ENCODE data around the gene RAB3GAP2. TPM values are rescaled to one million over a fixed set of nuclear protein-coding genes. Genes with fewer than 3 reads are reported as not detected.
A peak's percentile ranks its signal among the peaks of the same experiment; 100 is the strongest.
"Not testable (repeated sequence)": the region's sequence is repeated elsewhere in the genome, so short reads cannot be mapped to it uniquely, and the experiment has no call there.

RAB3GAP2 gene
- total RNA-seq, 4 donors from 2014 or later = 19.9 to 35.3 (median 27.3) TPM

- ATAC-seq = peak; percentile 39
- not testable (repeated sequence) for H3K27me3 ChIP-seq, H3K4me3 ChIP-seq, H3K9me3 ChIP-seq, H3K27ac ChIP-seq, H3K36me3 ChIP-seq
- peaks cover 0 to 22% (median 0%) of the 10 kb centered on the region in 3 donors for H3K4me1 ChIP-seq
- TF ChIP-seq CTCF (IDR thresholded peaks at IDR 0.05) = peak; percentile 20 to 61 (median 46)
- 50 to 58% methylated on average over 6 of the region's 6 CpGs for WGBS, 2 donors (ENCODE audit: low coverage in 1 of 2)
These were observed 53.7 kb downstream of the RAB3GAP2 start for GRCh38 chr1:220218397-220219135.

- no peak overlapping the region for H3K4me3 ChIP-seq
- no peak overlapping the region for H3K27ac ChIP-seq
- peaks cover 0 to 10% of the 10 kb centered on the region in 2 donors for H3K36me3 ChIP-seq
- peaks cover 0 to 22% (median 0%) of the 10 kb centered on the region in 3 donors for H3K4me1 ChIP-seq
- no peaks in the 10 kb centered on the region for H3K27me3 ChIP-seq
- WGBS, 2 donors (ENCODE audit: low coverage in 1 of 2) = 64 to 75% methylated on average over 1 to 2 of the region's 2 CpGs
- no peak for ATAC-seq
- no peak for TF ChIP-seq POLR2A (IDR thresholded peaks at IDR 0.05)
- TF ChIP-seq CTCF (IDR thresholded peaks at IDR 0.05) = peak in 1 of 4 experiments; percentile 26
- TF ChIP-seq EP300 (IDR thresholded peaks at IDR 0.05) = no peak
- H3K9me3 ChIP-seq = no peaks in the 10 kb centered on the region
These were observed 54.8 kb downstream of the RAB3GAP2 start for GRCh38 chr1:220217383-220217988.

- H3K36me3 ChIP-seq = peaks cover 0 to 38% of the 10 kb centered on the region in 2 donors
- H3K4me1 ChIP-seq = peaks cover 0 to 7% (median 0%) of the 10 kb centered on the region in 3 donors
- H3K4me3 ChIP-seq = no peak overlapping the region
- TF ChIP-seq POLR2AphosphoS5 (IDR thresholded peaks at IDR 0.05) (no peak), EP300 (IDR thresholded peaks at IDR 0.05) (no peak), POLR2A (IDR thresholded peaks at IDR 0.05) (no peak), CTCF (IDR thresholded peaks at IDR 0.05) (no peak)
- no peaks in the 10 kb centered on the region for H3K27me3 ChIP-seq
- WGBS, 2 donors (ENCODE audit: low coverage in 1 of 2) = 82 to 94% methylated on average over 3 to 4 of the region's 4 CpGs
- no peak for ATAC-seq
- no peaks in the 10 kb centered on the region for H3K9me3 ChIP-seq
- no peak overlapping the region for H3K27ac ChIP-seq
These were observed 58.8 kb downstream of the RAB3GAP2 start for GRCh38 chr1:220213382-220213983.

GRCh38 chr1:220207411-220207810 lies 64.8 kb downstream of the RAB3GAP2 start:
- Histone ChIP-seq H3K9me3 (no peaks in the 10 kb centered on the region), H3K27me3 (no peaks in the 10 kb centered on the region), H3K27ac (no peak overlapping the region), H3K4me1 (no peaks in the 10 kb centered on the region), H3K4me3 (no peak overlapping the region), H3K36me3 (peaks cover 0 to 84% of the 10 kb centered on the region in 2 donors)
- no peak for ATAC-seq
- TF ChIP-seq CTCF (IDR thresholded peaks at IDR 0.05) (no peak), POLR2A (IDR thresholded peaks at IDR 0.05) (no peak), POLR2AphosphoS5 (IDR thresholded peaks at IDR 0.05) (no peak), EP300 (IDR thresholded peaks at IDR 0.05) (no peak)

GRCh38 chr1:220204758-220205157 lies 67.5 kb downstream of the RAB3GAP2 start:
- H3K27me3 ChIP-seq, H3K4me1 ChIP-seq, ATAC-seq, H3K27ac ChIP-seq, H3K4me3 ChIP-seq, H3K9me3 ChIP-seq: not testable (repeated sequence)
- H3K36me3 ChIP-seq = peaks cover 0 to 87% of the 10 kb centered on the region in 2 donors
- WGBS, 2 donors (ENCODE audit: low coverage in 1 of 2) = 100% methylated on average over 1 of the region's 2 CpGs; no CpG with 5 or more reads in 1 of the 2 donors

Measured in gastroesophageal sphincter (tissue), 4 donors.